ENCODE data around the gene CDV3.

GRCh38 chr3:133548090-133548489, 25.4 kb upstream of the CDV3 start:
- TF ChIP-seq POLR2A (IDR thresholded peaks at IDR 0.05) (no peak), CTCF (IDR thresholded peaks at IDR 0.05) (no peak)

Measured in uterus (tissue), 2 donors.